AG08396 (cell line): ENCODE results near the gene MTCH1.

Experiments
- DNase-seq: peaks from one replicate; pipeline ENCODE4 v3.0.0; 2012; ENCODE audit warnings: low spot score, mixed read lengths

Gene MTCH1

DNA sequence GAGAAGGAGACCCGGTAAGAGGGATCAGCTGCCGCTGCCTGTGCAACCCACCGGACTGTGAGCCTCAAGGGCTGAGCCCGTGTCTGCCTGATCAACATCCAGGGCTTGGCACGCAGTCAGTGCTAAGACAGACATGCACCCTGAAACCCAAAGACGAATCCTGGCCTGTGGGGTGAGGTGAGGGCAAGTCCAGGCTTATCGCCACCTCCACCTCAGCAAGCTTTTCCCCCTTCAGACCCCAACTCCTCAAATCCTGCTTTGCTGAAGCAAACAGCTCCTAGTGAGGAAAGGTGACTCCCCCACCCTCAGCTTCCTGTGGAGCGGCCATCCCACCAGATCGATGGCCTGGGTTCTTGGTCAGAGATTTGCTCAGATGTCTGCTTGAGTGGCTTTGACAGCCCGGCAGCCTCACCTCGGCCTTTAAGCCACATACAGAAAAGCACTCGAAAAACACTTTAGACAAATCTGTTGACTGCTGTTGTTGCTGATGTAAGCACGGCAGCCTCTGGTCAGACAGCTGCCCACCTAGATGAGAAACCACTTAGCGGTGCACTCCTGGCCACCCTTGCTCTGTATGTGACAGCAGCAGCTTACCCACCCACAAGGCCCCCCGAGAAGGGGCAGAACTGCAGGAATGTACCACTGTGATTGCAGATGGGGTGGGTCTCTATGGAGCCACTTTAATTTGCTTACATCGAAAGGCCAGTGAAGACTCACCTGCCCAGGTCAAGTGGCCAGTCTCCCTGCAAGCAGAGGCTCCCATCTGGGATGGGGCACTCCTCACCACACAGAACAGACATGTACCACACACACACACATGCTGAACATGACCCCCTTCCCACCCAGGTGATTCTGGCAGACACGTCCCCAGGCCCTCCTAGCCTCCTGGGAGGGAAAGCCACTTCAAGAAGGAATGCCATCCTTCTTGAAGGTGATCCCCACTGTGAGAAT is 14.8 kb downstream of the MTCH1 start:
- DNase-seq: no peak

DNA sequence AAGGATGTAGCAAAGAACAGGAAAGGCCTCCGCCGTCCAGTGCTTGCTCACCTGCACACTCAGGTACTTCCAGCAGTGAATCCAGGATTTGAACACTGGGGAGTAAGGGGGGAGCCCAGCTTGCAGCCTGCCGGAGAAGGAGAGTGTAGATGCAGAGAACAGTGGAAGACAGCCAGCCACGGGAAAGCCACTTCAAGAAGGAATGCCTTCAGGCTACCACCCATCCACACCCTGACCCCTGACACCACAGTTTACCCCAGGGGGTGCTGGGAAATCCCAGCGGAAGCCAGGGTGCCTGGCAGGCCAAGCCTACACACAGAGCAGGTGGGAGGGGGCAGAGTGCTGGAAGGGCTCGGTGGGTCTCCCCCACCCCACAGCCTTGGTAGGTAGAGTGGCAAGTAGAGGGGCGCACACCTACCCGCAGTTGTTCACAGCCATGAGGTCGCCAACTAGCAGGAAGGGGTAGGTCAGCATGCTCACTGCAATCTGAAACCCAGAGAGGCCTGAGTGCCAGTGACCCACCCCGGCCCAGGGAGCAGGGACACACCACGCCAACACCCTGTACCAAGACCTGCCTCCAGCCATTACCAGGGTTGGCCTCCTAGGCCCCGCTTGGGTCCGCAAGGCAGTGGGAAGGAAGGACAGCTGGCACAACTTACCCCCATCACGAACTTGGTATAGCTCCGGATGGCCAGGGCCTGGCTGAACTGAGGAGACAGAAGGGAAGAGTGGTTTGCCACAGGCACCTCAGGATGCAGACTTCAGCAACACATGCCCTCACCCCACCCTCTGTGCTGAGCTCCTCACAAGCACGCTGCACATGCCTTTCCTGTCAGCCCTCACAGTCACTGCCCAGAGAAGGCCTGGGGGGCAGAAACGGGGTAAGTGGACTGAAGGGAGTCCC is 15.8 kb downstream of the MTCH1 start:
- DNase-seq: no peak

GRCh38 chr6:36969240-36969691 is 16.7 kb downstream of the MTCH1 start:
- no peak for DNase-seq

DNA sequence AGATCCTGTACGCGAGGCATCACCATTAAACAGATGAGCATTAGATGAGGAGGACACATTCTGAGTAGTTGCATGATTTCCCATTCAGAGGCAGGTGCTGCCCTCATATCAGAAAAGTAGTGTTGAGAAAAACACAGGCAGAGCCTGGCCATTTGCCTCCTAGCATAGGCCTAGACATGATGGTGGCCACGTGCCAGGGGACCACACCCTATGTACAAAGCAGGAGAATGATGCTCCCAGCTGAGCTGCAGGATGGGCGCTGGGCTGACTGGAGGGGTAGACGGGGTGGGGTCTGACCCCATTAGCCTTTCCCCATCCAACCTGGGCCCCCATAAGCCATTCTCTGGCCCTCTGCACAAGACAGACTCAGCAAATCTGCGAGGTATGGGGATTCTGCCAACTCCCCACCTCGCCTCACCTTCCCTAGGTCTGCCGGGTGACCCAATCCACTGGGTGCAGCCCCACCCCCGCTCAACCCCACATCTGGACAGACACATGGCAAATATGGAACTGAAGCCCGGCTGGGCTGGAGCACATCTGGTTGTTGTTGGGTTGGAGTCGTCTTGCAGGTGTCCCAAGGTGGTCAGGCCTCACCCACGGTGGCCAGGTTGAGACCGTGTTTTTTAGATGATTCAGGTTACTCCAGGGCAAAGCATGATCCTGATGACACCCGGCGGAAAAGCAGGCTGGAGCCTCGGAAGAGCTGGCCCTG is 17.6 kb downstream of the MTCH1 start:
- no peak for DNase-seq

DNA sequence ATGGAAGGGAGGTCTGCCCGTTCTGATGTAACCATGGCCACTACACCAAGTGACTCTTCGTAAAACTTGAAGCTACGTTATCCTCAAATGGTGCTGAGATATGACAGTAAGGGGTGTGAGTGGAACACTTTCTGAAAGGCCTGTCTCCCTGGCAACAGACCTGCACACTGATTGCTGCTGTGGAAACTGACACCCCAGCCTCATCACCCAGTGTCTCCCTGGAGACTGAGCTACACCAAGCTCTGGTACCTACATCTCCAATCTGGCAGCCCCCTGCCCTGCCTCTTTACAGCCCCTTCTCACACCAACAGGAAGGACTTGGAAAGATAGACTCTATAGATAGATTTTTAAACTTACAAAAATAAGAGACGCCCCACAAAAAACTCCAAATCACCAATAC is 18.2 kb downstream of the MTCH1 start:
- DNase-seq: no peak

DNA sequence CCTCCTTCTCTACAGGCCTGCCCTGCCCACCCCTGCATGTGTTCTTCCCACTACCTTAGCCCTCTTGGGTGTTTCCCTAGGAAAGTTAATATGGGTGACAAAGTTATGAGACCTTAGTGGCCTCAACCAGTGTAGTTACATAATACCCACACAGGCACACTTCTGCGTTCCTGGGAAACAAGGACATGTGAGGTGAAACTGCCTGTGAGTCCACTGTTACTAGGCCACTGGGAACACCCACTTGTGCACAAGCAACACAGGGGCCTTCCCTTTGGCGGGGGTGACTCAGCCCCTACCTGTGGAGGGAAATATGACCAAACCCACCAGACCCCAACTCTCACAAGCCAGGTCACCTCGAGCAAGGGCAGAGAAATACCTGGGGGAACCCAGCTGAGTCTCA is 18.7 kb downstream of the MTCH1 start:
- no peak for DNase-seq

- DNase-seq: no peak
These were observed 21.1 kb downstream of the MTCH1 start for GRCh38 chr6:36964908-36965307.

DNA sequence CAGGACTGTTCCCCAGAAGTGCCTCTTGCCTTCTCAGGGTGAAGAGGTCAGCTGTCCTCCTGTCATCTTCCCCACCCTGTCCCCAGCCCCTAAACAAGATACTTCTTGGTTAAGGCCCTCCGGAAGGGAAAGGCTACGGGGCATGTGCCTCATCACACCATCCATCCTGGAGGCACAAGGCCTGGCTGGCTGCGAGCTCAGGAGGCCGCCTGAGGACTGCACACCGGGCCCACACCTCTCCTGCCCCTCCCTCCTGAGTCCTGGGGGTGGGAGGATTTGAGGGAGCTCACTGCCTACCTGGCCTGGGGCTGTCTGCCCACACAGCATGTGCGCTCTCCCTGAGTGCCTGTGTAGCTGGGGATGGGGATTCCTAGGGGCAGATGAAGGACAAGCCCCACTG is 21.6 kb downstream of the MTCH1 start:
- DNase-seq: no peak

- no peak for DNase-seq
These were observed 22.3 kb downstream of the MTCH1 start for GRCh38 chr6:36963451-36964290.

GRCh38 chr6:36962874-36963273 is 23.1 kb downstream of the MTCH1 start:
- DNase-seq: peak; percentile 61

GRCh38 chr6:36961441-36962435 is 24.3 kb downstream of the MTCH1 start:
- no peak for DNase-seq

- DNase-seq: no peak
These were observed 26.3 kb downstream of the MTCH1 start for GRCh38 chr6:36959555-36960250.

DNA sequence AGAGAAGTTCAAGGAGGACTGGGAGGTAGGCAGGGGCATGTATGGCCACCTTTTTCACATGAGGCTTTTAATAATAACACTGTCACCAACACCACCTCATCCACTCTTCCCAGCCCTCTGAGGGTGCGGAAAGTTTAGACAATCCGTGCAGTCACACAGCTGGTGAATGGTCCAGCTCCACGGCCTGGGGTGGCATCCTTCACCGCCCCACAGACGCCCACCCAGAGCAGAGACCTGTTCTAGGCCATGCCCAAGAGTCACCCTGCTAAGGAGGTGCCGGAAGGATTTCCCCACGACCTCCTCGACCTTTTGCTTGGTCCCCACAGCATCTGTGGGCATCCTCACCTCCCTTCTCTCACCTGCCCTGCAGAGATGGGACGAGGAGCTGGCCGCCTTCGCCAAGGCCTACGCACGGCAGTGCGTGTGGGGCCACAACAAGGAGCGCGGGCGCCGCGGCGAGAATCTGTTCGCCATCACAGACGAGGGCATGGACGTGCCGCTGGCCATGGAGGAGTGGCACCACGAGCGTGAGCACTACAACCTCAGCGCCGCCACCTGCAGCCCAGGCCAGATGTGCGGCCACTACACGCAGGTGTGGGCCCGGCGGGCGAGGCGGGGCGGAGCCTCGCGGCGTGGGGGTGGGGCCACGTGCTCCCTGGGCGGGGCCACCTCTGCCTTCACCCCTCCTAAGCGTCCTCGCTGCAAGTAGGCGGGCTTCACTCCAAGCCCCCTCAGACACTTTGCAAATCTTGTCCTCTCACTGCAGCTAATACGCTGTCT is 27.0 kb downstream of the MTCH1 start:
- no peak for DNase-seq

- DNase-seq: no peak
These were observed 28.2 kb downstream of the MTCH1 start for GRCh38 chr6:36957773-36958271.

GRCh38 chr6:36956446-36956820 is 29.6 kb downstream of the MTCH1 start:
- no peak for DNase-seq

- no peak for DNase-seq
These were observed 30.1 kb downstream of the MTCH1 start for GRCh38 chr6:36955671-36956445.

GRCh38 chr6:36955136-36955535 is 30.9 kb downstream of the MTCH1 start:
- no peak for DNase-seq
